GM20431 (cell line): Measurements from ENCODE around the gene RFFL.

Experiments
- in situ Hi-C: fragments of 300-500 bp; cut with MseI, MboI; formaldehyde crosslinking; loops from one replicate; pipeline ENCODE4 v1.15.0; 2020; ENCODE audit warnings: low sequenced_read_pairs; ENCODE audit not compliant: unreplicated experiment

RFFL gene

DNA sequence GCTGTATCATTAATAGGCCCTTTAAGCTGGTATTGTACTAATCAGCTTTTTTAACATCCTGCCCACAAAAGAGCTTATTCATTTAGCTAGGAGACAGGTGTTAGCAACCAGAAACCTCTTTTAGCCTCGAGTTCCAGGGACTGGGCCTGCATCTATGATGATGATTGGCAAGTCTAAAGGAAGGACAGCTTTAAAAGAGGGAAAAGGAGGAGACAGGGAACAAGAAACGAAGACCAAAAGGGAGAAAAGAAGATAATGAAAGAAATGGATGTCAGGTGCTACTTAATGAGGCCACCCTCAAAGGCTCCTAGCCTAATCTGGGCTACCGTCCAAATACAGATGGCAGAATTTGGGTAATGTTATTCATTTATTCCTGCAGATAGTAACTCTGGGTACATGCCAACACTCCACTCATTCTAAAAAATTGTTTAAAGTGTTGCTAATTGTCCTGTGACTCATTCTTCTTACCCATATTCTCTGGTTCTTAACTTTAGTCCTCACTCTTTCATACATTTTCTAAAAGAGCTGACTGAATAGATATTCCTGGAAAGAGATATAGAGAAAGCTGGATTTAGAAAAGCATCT, 18.7 kb upstream of the RFFL start:
- in situ Hi-C loops: no loop called here

DNA sequence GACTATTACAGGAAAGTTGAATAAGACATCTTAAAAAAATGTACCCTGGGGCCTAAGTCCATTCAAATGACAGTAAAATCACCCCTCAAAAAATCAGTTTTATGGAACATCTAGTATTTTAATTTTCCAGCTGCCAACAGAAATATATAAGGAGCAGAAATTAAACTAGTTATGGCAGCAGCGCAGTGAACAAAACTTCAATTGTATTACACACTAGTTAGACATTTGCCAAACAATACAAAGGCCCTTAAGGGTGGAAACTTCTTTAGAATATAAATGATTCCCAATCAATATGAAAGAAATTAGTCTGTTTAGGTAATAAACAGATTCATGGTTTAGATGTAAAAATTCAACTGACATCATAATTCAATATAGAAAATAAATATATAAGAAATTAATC, 18.1 kb upstream of the RFFL start:
- in situ Hi-C loops: no loop called here

DNA sequence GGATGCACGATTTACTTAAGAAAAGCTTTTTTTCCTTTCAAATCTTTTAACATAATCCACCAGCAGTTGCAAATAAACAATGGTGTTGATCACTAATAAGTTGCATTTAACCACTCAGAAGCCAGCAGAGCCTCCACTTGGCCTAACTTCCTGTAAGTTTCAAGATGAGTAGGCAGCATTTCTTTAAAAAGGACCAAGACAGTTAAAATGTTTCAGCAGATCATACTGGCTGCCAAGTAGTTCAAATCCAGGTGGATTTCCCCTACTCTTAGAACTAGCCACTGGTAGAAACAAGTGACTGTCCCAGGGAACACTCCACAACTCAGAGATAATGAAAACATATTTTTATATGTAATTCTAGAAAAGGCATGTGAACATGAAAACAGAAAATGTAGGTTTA, 17.0 kb upstream of the RFFL start:
- in situ Hi-C loops: no loop called here

GRCh38 chr17:35079547-35080423, 16.3 kb upstream of the RFFL start:
- in situ Hi-C loops: no loop called here

DNA sequence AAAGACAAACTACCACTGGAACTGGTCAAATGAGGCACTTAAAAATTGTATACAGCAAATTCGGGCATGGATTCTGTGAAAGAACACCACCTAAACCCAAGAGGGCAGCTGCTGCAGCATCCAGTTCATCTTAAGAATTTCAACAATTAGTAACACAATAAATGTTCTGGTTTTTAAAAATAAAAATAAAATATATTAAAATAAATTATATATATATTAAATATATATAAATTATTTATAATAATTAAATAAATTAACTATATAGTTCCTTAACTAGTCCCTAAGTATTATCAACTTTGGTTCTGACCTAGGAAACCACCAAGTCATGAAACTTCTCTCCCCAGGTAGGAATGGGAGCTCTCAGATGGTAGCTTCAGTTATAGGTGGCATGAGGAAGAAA, 13.4 kb upstream of the RFFL start:
- in situ Hi-C loops: no loop called here

GRCh38 chr17:35074711-35075707, 11.5 kb upstream of the RFFL start:
- in situ Hi-C loops: no loop called here

GRCh38 chr17:35073991-35074627, 10.6 kb upstream of the RFFL start:
- in situ Hi-C loops: no loop called here

DNA sequence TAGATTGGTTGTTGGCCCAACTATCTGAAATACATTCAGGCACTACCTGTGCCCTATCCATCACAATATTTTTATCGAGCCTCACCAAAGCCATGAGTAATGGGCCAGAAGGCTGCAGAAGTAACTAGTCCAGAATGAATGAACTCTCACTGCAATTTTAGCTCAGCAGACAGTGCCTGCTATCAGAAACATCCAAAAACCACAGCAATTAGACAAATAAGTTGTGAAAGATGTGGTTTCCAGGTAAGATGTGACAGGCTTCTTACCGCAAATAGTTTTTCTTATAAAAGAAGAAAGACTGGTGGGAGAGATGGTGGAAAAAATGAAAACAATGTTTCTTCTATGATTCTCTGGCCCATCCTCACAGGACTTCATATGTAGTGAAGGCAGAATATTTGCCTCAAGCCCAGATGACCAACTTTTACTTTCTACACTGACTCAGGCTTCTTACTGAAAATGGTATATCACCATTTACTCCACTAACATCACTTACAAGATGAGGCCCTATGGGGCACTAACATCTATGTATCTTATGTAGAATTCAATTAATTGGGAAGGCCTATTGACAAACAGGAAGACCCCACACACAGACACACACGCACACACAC, 9.8 kb upstream of the RFFL start:
- in situ Hi-C loops: no loop called here

DNA sequence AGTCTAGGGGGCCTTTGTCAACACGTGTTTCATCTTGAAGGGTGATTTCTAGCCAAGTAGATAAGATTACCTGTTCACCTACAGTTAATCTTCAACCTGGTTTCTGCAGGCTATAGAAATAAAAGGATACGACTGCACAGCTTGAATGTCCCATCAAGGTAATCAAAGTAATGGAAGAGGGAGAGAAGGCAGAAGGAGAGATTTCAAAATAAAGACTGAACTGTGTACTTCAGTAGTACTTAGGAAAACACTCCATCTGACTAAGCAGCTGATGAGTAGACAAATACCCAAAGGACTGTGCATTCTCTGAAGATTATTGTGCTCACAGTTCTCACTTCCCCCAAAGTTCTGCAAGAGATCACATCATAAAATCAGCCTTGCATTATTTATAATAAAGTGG, 5.8 kb upstream of the RFFL start:
- in situ Hi-C loops: no loop called here

GRCh38 chr17:35068249-35068648, 4.7 kb upstream of the RFFL start:
- in situ Hi-C loops: no loop called here

DNA sequence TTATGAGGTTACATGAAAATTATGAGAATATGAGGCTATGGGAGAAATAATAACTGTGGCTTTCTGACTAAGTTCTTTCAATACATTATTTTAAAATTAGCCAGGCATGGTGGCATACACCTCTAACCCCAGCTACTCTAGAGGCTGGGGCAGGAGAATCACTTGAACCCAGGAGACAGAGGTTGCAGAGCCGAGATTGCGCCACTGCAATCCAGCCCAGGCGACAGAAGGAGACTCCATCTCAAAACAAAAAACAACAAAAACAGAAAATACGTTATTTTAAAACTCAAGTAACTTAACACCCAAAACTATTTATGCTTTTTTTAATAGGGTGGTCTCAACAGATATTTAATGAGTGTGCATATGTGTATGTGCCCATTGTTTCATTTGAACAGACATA, 2.4 kb upstream of the RFFL start:
- in situ Hi-C loops: no loop called here

DNA sequence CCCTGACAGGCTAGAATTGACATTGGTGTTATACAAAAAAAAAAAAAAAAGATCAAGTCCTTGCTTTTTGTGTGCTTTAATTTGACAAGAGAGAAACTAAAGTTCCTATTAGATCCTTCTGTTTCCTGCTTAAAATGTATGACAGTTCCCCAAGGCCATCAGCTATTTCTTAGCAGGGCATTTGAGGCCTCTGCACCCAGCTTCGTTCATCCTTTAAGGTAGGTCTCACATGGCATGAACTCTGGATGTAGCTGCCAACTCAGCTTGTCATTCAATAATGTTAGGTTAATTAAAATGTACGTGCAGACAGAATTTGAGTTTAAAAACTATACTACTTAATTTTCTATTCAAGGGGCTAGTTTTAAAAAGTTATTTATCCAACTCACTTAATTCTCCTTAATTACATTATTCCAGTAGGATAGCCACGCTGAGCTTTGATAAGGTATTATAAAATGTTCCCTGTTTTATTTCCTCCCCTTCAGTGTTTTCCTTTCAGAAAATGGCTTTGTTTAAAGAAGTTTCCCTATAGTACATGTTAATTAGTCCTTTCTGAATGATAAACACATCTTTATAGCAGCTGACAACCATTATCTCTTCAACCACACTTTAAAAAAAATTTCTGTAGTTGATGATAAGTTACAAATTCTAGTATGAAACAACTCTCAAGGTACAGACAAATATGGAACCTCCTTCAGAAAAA, 1.2 kb upstream of the RFFL start:
- in situ Hi-C loops: no loop called here

GRCh38 chr17:35062308-35062707, 1.2 kb downstream of the RFFL start:
- in situ Hi-C loops: no loop called here

DNA sequence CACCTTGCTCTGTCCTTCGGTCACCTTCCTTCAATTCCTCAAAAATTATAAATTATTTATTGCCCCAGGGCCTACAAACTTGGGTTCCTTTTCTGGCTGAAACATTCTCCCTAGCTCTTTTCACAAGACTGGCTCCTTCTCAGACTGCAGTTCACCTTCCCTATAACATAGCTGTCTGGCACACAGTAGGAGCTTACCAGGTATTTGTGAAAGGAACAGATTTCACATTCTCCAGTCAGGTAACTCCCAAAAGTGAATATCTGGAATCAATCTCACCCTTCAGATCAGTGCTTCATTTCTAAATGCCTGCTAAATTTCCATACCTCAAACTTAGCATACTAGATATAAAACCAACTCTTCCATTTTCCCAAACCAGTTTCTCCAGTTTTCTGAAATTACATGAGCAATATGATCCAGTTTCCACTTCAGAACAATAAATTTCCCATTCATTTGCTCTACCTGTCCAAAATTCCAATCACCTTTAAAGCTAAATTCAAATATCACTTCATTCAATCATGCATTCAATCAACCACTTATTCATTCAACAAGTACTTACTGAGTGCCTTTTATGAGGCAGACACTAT, 6.1 kb downstream of the RFFL start:
- in situ Hi-C loops: no loop called here

GRCh38 chr17:35056013-35056412, 7.5 kb downstream of the RFFL start:
- in situ Hi-C loops: no loop called here

DNA sequence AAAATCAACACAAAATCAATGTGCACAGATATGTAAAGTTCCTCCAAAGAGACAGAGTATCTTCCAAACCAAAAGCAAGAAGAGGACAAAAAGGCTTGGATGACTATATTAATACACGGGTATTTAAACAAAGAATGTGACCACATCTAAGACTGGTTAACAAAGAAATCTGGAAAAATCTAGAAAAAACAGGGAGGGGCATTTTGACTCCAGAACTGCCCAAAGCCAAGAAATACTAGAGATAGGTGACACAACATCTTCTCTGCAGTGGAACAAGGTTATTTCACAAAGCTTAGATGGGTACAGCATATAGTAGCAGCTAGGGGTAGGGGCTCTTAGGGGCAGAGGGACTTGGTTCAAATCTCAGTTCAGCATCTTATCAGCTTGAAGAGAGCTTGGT, 10.3 kb downstream of the RFFL start:
- in situ Hi-C loops: no loop called here

DNA sequence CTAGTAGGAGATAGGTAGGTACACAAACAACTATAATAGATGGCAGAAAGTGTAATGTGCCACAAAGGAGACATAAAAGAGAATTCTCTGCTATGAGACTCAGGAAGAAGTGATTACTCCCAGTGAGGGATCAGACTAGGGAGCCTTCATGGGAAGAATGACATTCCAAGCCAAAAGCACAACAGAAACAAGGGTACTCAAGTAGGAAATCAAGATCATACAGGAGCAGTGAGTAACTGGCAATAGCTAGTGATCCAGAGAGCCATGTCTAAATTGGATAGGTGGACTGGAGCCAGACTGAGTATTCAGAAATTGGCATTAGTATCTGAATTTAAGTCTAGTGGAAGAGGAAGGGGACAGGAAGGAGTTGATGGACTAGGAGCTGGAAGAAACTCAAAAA, 10.7 kb downstream of the RFFL start:
- in situ Hi-C loops: no loop called here

DNA sequence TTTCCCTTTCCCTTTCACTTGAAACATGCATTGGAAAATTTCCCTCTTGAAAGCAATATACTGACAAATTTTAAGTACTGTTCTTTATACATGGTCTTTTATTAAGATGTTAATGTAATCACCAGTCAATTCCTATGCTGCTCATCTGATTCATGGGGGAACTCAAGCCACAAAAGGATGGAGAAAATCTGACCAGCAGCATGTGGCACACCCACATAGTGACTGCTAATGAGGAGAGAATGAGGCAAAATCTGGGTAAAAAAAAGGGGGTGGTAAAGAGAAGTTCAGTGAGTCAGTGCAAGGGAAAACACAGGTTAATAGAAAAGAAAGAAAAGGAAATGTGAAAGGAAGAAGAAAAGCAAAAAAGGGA, 11.3 kb downstream of the RFFL start:
- in situ Hi-C loops: no loop called here
